Suprapubic skin (tissue), 4 donors: ENCODE measurements around the gene LGALS3BP. TPM values are rescaled to one million over a fixed set of nuclear protein-coding genes. Genes with fewer than 3 reads are reported as not detected.
A peak's percentile ranks its signal among the peaks of the same experiment; 100 is the strongest.

Experiments used
- DNase-seq, 2 donors: peaks; one replicate each; pipeline ENCODE4 v3.0.0-alpha.2; 2019; ENCODE audit warnings: low spot score in 2 of 2
- H3K27ac ChIP-seq: fragments of 200-600 bp; sonication (generic); one replicate; pipeline ENCODE4 v1.5.1; 2019
- H3K27me3 ChIP-seq: fragments of 200-600 bp; sonication (generic); one replicate; pipeline ENCODE4 v1.5.1; 2019
- H3K36me3 ChIP-seq: fragments of 200-600 bp; sonication (generic); one replicate; pipeline ENCODE4 v1.5.1; 2019
- H3K4me1 ChIP-seq: fragments of 200-600 bp; sonication (generic); one replicate; pipeline ENCODE4 v1.5.1; 2019
- H3K4me3 ChIP-seq: fragments of 200-600 bp; sonication (generic); one replicate; pipeline ENCODE4 v1.5.1; 2019; ENCODE audit warnings: mild to moderate bottlenecking
- H3K9me3 ChIP-seq: fragments of 200-600 bp; sonication (generic); one replicate; pipeline ENCODE4 v1.5.1; 2019
- EP300 ChIP-seq: sonication (generic); formaldehyde crosslinking; IDR thresholded peaks from one replicate; pipeline ENCODE4 v1.6.1; 2017; ENCODE audit warnings: antibody characterized with exemption
- POLR2A ChIP-seq, 2 donors: fragments of 450-650 bp; IDR thresholded peaks; one replicate each; pipeline ENCODE4 v1.6.1; 2017; ENCODE audit warnings: antibody characterized with exemption in 2 of 2, mild to moderate bottlenecking in 2 of 2, moderate library complexity in 2 of 2
- POLR2AphosphoS5 ChIP-seq, 3 donors: sonication (generic); formaldehyde crosslinking; IDR thresholded peaks; one replicate each; pipeline ENCODE4 v1.6.1; 2017; ENCODE audit warnings: antibody characterized with exemption in 3 of 3
- WGBS: methylation state at CpG from one replicate; pipeline ENCODE4 v1.1.5; 2018; 5-methylcytosine and 5-hydroxymethylcytosine counted together
- total RNA-seq, 4 donors: library from RNA; depleted of rRNA; stranded (reverse); fragments of >200 nt; gene quantifications; one replicate each; pipeline ENCODE4 v1.1.0, GENCODE V29; 2016
- TF ChIP-seq, protein P1 (sequence below), 2 donors: fragments of 200-600 bp in 1 of 2; fragments of 450-650 bp in 1 of 2; sonication (generic) in 1 of 2; IDR thresholded peaks; one replicate each; pipeline ENCODE4 v1.5.1; 2016 to 2019; ENCODE audit warnings: antibody characterized with exemption in 2 of 2, mild to moderate bottlenecking in 1 of 2, moderate library complexity in 1 of 2

The LGALS3BP gene
- total RNA-seq, 4 donors from 2014 or later, result 70.2 to 162 (median 105) TPM

DNA sequence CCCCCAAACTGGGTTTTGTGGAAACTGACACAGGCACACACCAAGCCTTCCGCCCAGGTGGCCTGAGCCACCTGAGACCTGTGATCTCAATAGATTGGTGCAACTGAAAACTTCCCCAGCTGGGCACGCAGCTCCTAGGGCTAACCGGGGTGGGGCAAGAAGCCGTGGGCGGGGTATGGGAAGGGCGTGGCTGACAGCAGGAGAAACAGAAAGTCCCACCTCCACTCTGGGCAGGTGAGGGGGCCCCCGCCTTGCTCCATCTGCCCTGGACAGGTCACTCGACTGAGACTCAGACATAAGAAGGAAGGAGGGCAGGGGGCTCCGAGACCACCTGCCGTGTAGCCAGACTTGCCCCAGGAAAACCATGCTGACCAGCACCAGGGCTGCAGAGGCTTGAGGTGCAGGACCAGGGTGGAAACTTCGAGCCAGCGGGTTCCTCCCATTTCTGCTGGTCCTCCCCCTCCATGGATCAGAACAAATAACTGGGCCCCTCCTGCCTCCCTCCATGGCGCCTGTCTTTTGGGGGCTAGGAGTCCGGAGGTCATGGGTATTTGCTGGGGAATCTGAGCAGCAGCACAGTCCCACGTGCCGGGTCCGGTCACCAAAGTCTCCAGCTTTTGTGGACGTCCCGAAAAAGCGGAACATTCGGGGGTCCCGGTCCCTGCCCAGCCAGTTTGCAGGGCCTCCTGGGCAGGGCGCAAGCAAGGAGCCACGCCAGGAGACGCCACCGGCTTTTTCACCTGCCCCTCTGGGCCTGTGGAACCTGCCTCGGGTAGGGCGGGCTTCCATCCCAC lies 55.9 kb downstream of the LGALS3BP start:
- TF ChIP-seq POLR2A (IDR thresholded peaks at IDR 0.05), result no peak
- TF ChIP-seq, protein P1, sequence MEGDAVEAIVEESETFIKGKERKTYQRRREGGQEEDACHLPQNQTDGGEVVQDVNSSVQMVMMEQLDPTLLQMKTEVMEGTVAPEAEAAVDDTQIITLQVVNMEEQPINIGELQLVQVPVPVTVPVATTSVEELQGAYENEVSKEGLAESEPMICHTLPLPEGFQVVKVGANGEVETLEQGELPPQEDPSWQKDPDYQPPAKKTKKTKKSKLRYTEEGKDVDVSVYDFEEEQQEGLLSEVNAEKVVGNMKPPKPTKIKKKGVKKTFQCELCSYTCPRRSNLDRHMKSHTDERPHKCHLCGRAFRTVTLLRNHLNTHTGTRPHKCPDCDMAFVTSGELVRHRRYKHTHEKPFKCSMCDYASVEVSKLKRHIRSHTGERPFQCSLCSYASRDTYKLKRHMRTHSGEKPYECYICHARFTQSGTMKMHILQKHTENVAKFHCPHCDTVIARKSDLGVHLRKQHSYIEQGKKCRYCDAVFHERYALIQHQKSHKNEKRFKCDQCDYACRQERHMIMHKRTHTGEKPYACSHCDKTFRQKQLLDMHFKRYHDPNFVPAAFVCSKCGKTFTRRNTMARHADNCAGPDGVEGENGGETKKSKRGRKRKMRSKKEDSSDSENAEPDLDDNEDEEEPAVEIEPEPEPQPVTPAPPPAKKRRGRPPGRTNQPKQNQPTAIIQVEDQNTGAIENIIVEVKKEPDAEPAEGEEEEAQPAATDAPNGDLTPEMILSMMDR (IDR thresholded peaks at IDR 0.05), result no peak
- DNase-seq, result peak; percentile 79 to 87
- H3K27ac ChIP-seq, result peak overlapping the region; percentile 95
- peaks cover 68% of the 10 kb centered on the region for H3K4me1 ChIP-seq
- H3K9me3 ChIP-seq, result no peaks in the 10 kb centered on the region
- H3K27me3 ChIP-seq, result no peaks in the 10 kb centered on the region
- WGBS, result 2% methylated on average over 17 of the region's 28 CpGs
- peak overlapping the region; percentile 79 for H3K4me3 ChIP-seq
- no peaks in the 10 kb centered on the region for H3K36me3 ChIP-seq

- no peaks in the 10 kb centered on the region for H3K9me3 ChIP-seq
- peaks cover 74% of the 10 kb centered on the region for H3K4me1 ChIP-seq
- H3K4me3 ChIP-seq, result peak overlapping the region; percentile 79
- TF ChIP-seq EP300 (no peak), POLR2AphosphoS5 (IDR thresholded peaks at IDR 0.05) (no peak), POLR2A (IDR thresholded peaks at IDR 0.05) (no peak)
- TF ChIP-seq, protein P1 (IDR thresholded peaks at IDR 0.05), result no peak
- H3K27me3 ChIP-seq, result no peaks in the 10 kb centered on the region
- H3K36me3 ChIP-seq, result no peaks in the 10 kb centered on the region
- DNase-seq, result no peak
- 43% methylated on average over 8 of the region's 13 CpGs for WGBS
- H3K27ac ChIP-seq, result peak overlapping the region; percentile 95
These were observed 56.8 kb downstream of the LGALS3BP start for GRCh38 chr17:78922816-78923498.

- TF ChIP-seq EP300, result no peak
- TF ChIP-seq POLR2A (IDR thresholded peaks at IDR 0.05), result no peak
- TF ChIP-seq POLR2AphosphoS5 (IDR thresholded peaks at IDR 0.05), result no peak
- TF ChIP-seq, protein P1 (IDR thresholded peaks at IDR 0.05), result no peak
- no peaks in the 10 kb centered on the region for H3K9me3 ChIP-seq
- no peaks in the 10 kb centered on the region for H3K36me3 ChIP-seq
- peak in 1 of 2 donors; percentile 65 for DNase-seq
- WGBS, result 42% methylated on average over 7 of the region's 8 CpGs
- no peaks in the 10 kb centered on the region for H3K27me3 ChIP-seq
- H3K4me1 ChIP-seq, result peaks cover 83% of the 10 kb centered on the region
- peak overlapping the region; percentile 79 for H3K4me3 ChIP-seq
- peak overlapping the region; percentile 69 for H3K27ac ChIP-seq
These were observed 58.2 kb downstream of the LGALS3BP start for GRCh38 chr17:78921437-78921971.

Other genes starting within 250 kb of the LGALS3BP start
- gene CYTH1, start 197.7 kb downstream of the LGALS3BP start, total RNA-seq, result 10 to 100 TPM; 57.6 to 88.6 (median 74.9) TPM
- gene USP36, start 139.1 kb downstream of the LGALS3BP start, total RNA-seq, result 100 to 1,000 TPM in 1 of 4 donors, 10 to 100 TPM in 3; 60.1 to 118 (median 74.4) TPM
- 10 to 100 TPM in 1 of 4 donors, 1 to 10 TPM in 3; 2.4 to 11.1 (median 3.5) TPM for gene CEP295NL, start 76.7 kb downstream of the LGALS3BP start, total RNA-seq
- gene TIMP2, start 54.5 kb downstream of the LGALS3BP start, total RNA-seq, result 100 to 1,000 TPM in 1 of 4 donors, 10 to 100 TPM in 3; 48.4 to 114 (median 76.0) TPM
- gene CANT1, start 29.8 kb upstream of the LGALS3BP start, total RNA-seq, result 10 to 100 TPM; 21.8 to 37.4 (median 30.1) TPM
- gene C1QTNF1, start 44.2 kb upstream of the LGALS3BP start, total RNA-seq, result 10 to 100 TPM; 15.7 to 38.1 (median 23.5) TPM
- gene ENGASE, start 94.9 kb upstream of the LGALS3BP start, total RNA-seq, result 10 to 100 TPM; 20.6 to 87.6 (median 38.4) TPM